ENCODE data around the gene LRMDA.
"Not testable (repeated sequence)": the region's sequence is repeated elsewhere in the genome, so short reads cannot be mapped to it uniquely, and the experiment has no call there.

LRMDA gene

GRCh38 chr10:75508814-75509306, 77.4 kb downstream of the LRMDA start:
- no peak for DNase-seq

GRCh38 chr10:75509706-75510105, 78.3 kb downstream of the LRMDA start:
- DNase-seq = no peak

DNA sequence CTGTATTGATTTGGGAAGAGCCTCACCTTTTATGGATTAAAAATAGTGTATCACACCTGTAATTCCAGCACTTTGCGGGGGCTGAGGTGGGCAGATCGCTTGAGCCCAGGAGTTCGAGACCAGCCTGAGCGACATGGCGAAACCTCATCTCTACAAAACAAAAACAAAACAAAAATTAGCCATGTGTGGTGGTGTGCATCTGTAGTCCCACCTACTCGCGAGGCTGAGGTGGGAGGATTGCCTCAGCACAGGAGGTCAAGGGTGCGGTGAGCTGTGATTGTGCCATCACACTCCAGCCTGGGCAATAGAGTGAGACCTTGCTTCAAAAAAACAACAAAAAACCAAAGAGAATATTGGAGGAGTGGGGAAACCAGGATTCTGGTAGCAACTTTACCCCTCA, 79.6 kb downstream of the LRMDA start:
- DNase-seq = no peak

GRCh38 chr10:75512203-75512933, 80.9 kb downstream of the LRMDA start:
- DNase-seq = no peak

DNA sequence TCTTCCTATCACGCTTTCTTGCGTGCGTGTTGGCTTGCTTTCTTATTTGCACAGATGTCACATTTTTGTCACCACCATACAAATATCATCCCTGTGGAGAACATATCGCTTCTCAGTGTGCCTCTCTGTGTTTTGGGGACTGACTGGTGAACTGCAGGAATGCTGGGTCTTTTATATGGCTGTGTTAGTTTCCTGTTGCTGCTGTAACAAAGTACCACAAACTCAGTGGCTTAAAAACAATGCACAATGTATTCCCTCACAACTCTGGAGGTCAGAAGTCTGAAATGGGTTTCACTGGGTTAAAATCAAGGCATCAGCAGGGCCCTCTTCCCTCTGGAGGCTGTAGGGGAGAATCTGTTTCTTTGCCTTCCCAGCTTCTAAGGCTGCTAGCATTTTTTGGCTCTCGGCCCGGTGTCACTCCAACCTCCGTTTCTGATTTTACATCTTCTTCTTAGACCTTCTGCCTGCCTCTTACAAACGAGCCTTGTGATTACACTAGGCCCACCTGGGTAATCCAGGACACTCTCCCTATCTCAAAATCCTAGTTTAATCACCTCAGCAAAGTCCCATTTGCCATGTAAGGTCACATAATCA, 82.0 kb downstream of the LRMDA start:
- DNase-seq = no peak

DNA sequence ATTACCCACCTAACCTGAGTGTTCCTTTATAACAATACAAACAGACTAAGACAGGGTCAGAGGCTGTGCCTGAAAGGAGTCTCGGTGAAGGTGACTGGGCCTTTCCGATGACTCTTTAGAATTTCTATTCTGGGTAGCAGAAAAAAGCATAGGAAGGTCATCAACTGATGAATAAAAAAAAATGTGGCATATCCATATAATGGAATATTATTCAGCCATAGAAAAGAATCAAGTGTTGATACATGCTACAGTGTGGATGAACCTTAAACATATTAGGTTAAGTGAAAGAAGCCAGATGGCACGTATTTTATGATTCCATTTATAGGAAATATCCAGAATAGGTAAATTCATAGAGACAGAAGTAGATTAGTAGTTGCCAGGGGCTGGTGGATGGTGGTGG, 83.4 kb downstream of the LRMDA start:
- no peak for DNase-seq

DNA sequence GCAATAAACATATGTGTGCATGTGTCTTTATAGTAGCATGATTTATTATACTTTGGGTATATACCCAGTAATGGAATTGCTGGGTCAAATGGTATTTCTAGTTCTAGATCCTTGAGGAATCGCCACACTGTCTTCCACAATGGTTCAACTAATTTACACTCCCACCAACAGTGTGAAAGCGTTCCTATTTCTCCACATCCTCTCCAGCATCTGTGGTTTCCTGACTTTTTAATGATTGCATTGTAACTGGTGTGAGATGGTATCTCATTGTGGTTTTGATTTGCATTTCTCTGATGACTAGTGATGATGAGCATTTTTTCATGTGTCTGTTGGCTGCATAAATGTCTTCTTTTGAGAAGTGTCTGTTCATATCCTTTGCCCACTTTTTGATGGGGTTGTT, 84.7 kb downstream of the LRMDA start:
- DNase-seq = not testable (repeated sequence)

DNA sequence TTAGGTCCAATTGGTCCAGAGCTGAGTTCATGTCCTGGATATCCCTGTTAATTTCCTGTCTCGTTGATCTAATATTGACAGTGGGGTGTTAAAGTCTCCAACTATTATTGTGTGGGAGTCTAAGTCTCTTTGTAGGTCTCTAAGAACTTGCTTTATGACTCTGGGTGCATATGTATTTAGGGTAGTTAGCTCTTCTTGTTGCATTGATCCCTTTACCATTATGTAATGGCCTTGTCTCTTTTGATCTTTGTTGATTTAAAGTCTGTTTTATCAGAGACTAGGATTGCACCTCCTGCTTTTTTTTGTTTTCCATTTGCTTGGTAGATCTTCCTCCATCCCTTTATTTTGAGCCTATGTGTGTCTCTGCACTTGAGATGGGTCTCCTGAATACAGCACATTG, 87.8 kb downstream of the LRMDA start:
- DNase-seq = not testable (repeated sequence)

DNA sequence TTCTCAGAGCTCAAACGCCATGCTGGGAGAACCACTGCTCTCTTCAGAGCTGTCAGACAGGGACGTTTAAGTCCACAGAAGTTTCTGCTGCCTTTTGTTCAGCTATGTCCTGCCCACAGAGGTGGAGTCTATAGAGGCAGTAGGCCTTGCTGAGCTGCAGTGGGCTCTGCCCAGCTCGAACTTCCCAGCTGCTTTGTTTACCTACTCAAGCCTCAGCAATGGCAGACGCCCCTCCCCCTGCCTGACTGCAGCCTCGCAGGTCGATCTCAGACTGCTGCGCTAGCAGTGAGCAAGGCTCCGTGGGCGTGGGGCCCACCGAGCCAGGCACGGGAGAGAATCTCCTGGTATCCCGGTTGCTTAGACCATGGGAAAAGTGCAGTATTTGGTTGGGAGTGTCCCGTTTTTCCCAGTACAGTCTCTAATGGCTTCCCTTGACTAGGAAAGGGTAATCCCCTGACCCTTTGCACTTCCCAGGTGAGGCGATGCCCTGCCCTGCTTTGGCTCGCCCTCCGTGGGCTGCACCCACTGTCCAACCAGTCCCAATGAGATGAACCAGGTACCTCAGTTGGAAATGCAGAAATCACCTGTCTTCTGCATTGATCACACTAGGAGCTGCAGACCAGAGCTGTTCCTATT, 89.9 kb downstream of the LRMDA start:
- DNase-seq = not testable (repeated sequence)

- no peak for DNase-seq
Observed at GRCh38 chr10:75525067-75525466, 93.6 kb downstream of the LRMDA start.

DNA sequence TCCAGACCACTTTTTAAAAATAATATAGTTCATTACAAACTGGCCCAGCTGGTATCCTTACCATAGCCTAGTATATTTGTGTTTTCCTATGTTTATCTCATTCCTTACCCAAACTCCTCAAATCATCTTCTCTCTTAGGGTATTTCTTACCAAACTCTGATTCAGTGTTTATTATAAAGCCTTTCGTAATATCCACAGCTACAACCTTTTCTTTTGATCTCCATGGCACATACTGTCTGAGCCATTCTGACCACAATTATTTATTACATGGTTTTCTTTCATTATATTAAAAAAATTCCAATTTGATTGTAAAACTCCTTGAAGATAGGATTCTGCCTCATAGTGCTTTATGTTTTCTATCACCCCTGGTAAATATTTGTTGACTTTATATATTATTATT, 94.2 kb downstream of the LRMDA start:
- DNase-seq = no peak

- no peak for DNase-seq
Observed at GRCh38 chr10:75527542-75527941, 96.1 kb downstream of the LRMDA start.

- DNase-seq = no peak
Observed at GRCh38 chr10:75528392-75528791, 97.0 kb downstream of the LRMDA start.

GRCh38 chr10:75530299-75530698, 98.9 kb downstream of the LRMDA start:
- DNase-seq = no peak

DNA sequence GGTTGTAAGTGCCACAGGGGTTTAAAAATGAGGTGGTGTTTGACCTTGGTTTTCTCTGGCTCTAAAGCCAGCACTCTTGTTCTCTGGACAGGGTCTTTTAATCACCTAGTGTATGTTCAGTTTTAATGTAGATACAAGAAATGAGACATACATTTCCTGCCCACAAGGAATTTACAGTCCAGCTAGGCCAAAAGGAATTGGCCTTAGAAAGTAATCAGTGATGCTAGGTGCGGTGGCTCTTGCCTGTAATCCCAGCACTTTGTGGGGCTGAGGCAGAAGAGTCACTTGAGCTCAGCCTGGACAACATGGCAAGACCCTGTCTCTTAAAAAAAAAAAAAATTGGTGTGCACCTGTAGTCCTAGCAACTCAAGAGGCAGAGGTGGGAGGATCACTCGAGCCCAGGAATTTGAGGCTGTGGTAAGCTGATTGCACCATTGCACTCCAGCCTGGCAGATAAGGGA, 100.2 kb downstream of the LRMDA start:
- no peak for DNase-seq

DNA sequence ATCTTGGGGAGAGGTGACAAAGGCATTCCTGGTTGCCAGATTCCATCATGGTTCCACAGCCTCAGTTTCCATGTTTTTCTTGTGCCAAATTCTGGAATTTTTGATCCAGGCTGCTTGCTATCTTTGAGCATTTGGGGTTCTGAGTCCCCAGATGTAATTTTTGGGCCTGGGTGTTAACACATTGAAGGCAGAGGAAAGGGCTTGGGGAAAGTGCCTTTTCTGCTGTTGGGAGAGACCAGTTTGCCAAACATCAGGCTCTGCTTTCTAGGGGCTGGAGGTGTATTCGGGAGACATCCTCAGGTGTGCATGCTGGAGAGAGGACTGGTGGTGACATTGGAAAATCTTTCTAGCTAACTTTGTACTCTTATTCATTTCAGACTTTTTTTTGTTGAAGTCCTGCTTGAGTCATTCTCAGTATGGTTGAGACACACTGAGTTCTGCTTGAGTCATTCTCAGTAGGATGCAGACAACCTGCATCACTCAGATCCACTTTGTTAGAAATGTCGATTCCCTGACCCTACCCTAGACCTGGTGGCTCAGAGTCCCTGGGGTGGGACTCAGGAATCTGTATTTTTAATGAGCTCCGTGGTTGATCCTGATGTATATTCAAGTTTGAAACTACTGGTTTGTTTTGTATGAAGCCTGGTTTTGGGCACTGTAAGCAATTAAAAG, 101.0 kb downstream of the LRMDA start:
- DNase-seq = no peak

DNA sequence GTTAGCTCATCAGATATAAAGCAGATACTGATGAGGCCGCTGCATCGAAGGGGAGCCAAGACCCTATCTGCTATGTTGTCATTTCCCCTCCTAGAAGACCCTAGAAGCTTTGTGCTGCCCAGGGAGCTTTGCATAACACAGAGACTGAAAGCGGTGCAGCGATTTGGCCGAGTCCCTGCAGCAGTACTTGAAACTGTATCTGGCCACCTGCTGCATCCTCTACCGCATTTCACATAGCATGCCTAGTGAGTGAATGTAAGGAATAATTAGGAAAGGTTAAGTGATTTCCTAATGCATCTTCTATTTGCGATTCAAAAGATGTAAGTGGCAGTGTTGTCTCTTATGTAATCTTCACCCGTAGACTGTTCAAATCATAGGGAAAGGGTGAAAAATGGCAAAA, 106.7 kb downstream of the LRMDA start:
- no peak for DNase-seq

- DNase-seq = no peak
Observed at GRCh38 chr10:75538765-75539164, 107.3 kb downstream of the LRMDA start.

GRCh38 chr10:75540357-75540966, 109.0 kb downstream of the LRMDA start:
- DNase-seq = no peak

DNA sequence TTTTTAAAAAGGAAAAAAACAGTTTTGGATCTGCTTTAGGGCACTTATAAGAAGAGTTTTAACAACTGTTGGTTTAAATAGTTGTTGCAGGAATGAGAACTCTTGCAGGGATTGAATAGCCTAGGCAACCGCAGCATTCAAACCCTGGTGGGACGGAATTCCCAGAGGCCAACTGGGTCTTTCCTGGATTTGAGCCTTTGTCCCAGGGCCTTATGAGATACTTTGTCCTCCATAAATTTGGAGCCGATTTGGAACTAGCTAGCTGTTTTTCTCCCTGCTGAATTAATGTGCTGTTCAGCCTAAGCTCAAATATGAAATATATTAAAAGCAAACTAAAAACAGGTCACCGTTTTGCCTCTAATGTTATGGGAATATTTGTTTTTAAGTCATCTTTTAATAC, 109.6 kb downstream of the LRMDA start:
- DNase-seq = no peak

GRCh38 chr10:75541411-75541810, 110.0 kb downstream of the LRMDA start:
- DNase-seq = no peak

- DNase-seq = no peak
Observed at GRCh38 chr10:75542084-75542483, 110.7 kb downstream of the LRMDA start.

DNA sequence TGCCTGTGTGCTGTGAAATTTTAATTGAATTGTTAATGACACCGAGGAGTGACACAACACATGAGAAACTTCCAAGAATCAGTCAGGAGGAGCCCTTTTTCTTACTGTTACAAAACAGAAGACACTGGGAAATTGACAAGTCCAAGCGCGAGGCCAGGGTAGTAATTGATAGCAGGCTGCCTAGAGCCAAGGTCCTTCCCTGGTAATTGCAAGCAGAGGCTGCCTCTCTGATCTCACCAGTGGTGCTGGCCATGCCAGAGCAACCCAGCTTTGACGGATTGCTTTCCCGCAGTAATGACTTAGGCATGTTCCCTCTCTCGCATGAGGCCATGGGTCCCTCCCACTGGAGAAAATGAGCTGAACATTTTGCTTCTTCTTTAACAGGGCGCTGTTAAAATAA, 111.5 kb downstream of the LRMDA start:
- no peak for DNase-seq

Data from NCI-H524 treated with DMSO at 0.1 percent for 48 hours (cell line).